Skin epidermis (tissue), 12 donors: Measurements from ENCODE around the gene H3-3A.

ENCODE experiments used
- H3K27ac ChIP-seq, 21 experiments: fragments of 200-600 bp; sonication (generic) in 11 of 21; one replicate each; pipeline ENCODE4 v1.5.0; 2020; ENCODE audit warnings: mild to moderate bottlenecking in 3 of 21, inconsistent platforms in 2 of 21, moderate library complexity in 2 of 21
- H3K4me3 ChIP-seq, 7 experiments: fragments of 200-600 bp; sonication (generic) in 2 of 7; one replicate each; pipeline ENCODE4 v1.5.0; 2020; ENCODE audit warnings: inconsistent platforms in 2 of 7, mild to moderate bottlenecking in 2 of 7, moderate library complexity in 1 of 7

The H3-3A gene

GRCh38 chr1:226050133-226050532 lies 12.4 kb upstream of the H3-3A start:
- no peak overlapping the region for H3K27ac ChIP-seq
- H3K4me3 ChIP-seq = no peak overlapping the region

GRCh38 chr1:226051365-226051764 lies 11.2 kb upstream of the H3-3A start:
- no peak overlapping the region for H3K4me3 ChIP-seq
- no peak overlapping the region for H3K27ac ChIP-seq

GRCh38 chr1:226052061-226052460 lies 10.5 kb upstream of the H3-3A start:
- Histone ChIP-seq H3K4me3 (no peak overlapping the region), H3K27ac (no peak overlapping the region)

GRCh38 chr1:226054519-226055327 lies 7.8 kb upstream of the H3-3A start:
- no peak overlapping the region for H3K27ac ChIP-seq

GRCh38 chr1:226059709-226060108 lies 2.8 kb upstream of the H3-3A start:
- Histone ChIP-seq H3K4me3 (no peak overlapping the region), H3K27ac (no peak overlapping the region)

More at GRCh38 chr1:226054519-226055327, 7.8 kb upstream of the H3-3A start:
- no peak overlapping the region for H3K4me3 ChIP-seq

- H3K27ac ChIP-seq = peak overlapping the region in 8 of 21 experiments; percentile 29 to 99 (median 98)
- H3K4me3 ChIP-seq = no peak overlapping the region
Measured at GRCh38 chr1:226060427-226060826, 2.1 kb upstream of the H3-3A start.

GRCh38 chr1:226061068-226061840 lies 1.3 kb upstream of the H3-3A start:
- Histone ChIP-seq H3K27ac (peak overlapping the region; percentile 94 to 100 (median 98)), H3K4me3 (peak overlapping the region; percentile 72 to 89 (median 75))

- Histone ChIP-seq H3K4me3 (peak overlapping the region; percentile 72 to 89 (median 75)), H3K27ac (peak overlapping the region; percentile 94 to 100 (median 98))
Measured at GRCh38 chr1:226061841-226062557, 517 bp upstream of the H3-3A start.

GRCh38 chr1:226063224-226063976 lies 884 bp downstream of the H3-3A start:
- H3K4me3 ChIP-seq = peak overlapping the region; percentile 72 to 89 (median 75)
- peak overlapping the region; percentile 91 to 100 (median 98) for H3K27ac ChIP-seq

GRCh38 chr1:226063977-226064815 lies 1.7 kb downstream of the H3-3A start:
- peak overlapping the region; percentile 91 to 100 (median 98) for H3K27ac ChIP-seq
- H3K4me3 ChIP-seq = peak overlapping the region; percentile 72 to 89 (median 75)

- Histone ChIP-seq H3K27ac (peak overlapping the region in 7 of 21 experiments; percentile 1 to 100 (median 99)), H3K4me3 (peak overlapping the region; percentile 72 to 89 (median 75))
Measured at GRCh38 chr1:226064816-226065248, 2.3 kb downstream of the H3-3A start.

- H3K27ac ChIP-seq = no peak overlapping the region
- peak overlapping the region in 1 of 7 experiments; percentile 76 for H3K4me3 ChIP-seq
Measured at GRCh38 chr1:226066415-226067078, 4.0 kb downstream of the H3-3A start.

GRCh38 chr1:226069811-226070489 lies 7.4 kb downstream of the H3-3A start:
- H3K4me3 ChIP-seq = no peak overlapping the region

GRCh38 chr1:226072347-226072746 lies 9.8 kb downstream of the H3-3A start:
- Histone ChIP-seq H3K27ac (no peak overlapping the region), H3K4me3 (no peak overlapping the region)

More at GRCh38 chr1:226069811-226070489, 7.4 kb downstream of the H3-3A start:
- H3K27ac ChIP-seq = no peak overlapping the region

GRCh38 chr1:226073184-226073950 lies 10.9 kb downstream of the H3-3A start:
- H3K27ac ChIP-seq = no peak overlapping the region
- no peak overlapping the region for H3K4me3 ChIP-seq

GRCh38 chr1:226074046-226074445 lies 11.5 kb downstream of the H3-3A start:
- no peak overlapping the region for H3K4me3 ChIP-seq
- H3K27ac ChIP-seq = no peak overlapping the region

- Histone ChIP-seq H3K4me3 (no peak overlapping the region), H3K27ac (no peak overlapping the region)
Measured at GRCh38 chr1:226076378-226076777, 13.9 kb downstream of the H3-3A start.
